GM19452 (cell line): Measurements from ENCODE around the gene C15orf39.
"Not testable (repeated sequence)": the region's sequence is repeated elsewhere in the genome, so short reads cannot be mapped to it uniquely, and the experiment has no call there.

ENCODE experiments used
- ATAC-seq: cut with Tn5 transposase; IDR thresholded peaks from one replicate; pipeline ENCODE4 v1.9.1; 2021; ENCODE audit not compliant: unreplicated experiment

C15orf39 gene

DNA sequence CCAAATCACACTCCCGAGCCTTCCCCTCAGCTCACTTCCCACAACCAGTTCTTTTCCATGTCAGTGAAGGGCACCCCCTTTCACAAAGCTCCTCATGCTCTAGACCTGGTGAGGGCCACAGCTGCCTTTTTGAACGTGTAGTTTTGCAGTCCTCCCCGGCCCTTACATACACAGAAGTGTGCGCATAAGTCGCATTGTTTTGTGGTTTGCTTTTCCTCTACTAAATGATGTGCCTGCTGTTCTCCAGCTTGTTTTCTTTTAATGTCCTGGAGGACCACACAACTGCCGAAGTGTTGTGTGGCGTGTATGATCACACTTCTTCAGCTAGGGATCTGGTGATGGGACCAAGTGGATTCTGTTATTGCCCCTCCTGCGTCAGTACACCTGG is 7.6 kb downstream of the C15orf39 start:
- no peak for ATAC-seq

DNA sequence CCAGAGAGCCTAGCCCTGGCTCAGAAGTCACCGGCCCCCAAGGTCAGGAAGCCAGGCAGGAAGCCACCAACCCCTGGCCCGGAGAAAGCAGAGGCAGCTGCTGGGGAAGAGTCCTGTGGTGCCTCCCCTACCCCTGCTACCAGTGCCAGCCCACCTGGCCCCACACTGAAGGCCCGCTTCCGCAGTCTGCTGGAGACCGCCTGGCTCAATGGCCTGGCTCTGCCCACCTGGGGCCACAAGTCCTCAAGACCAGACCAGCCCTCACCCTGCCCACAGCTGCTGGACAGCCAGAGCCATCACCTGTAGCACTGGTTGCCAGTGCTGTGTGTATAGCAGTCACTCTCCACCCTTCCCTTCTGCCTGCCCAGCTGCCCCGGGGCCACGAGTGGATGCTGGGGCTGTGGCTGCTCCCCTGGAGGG is 9.1 kb downstream of the C15orf39 start:
- no peak for ATAC-seq

GRCh38 chr15:75211436-75212199 is 9.9 kb downstream of the C15orf39 start:
- no peak for ATAC-seq

GRCh38 chr15:75212200-75212858 is 10.6 kb downstream of the C15orf39 start:
- no peak for ATAC-seq

GRCh38 chr15:75213212-75213767 is 11.6 kb downstream of the C15orf39 start:
- ATAC-seq: no peak

- no peak for ATAC-seq
Measured at GRCh38 chr15:75213768-75214221, 12.1 kb downstream of the C15orf39 start.

DNA sequence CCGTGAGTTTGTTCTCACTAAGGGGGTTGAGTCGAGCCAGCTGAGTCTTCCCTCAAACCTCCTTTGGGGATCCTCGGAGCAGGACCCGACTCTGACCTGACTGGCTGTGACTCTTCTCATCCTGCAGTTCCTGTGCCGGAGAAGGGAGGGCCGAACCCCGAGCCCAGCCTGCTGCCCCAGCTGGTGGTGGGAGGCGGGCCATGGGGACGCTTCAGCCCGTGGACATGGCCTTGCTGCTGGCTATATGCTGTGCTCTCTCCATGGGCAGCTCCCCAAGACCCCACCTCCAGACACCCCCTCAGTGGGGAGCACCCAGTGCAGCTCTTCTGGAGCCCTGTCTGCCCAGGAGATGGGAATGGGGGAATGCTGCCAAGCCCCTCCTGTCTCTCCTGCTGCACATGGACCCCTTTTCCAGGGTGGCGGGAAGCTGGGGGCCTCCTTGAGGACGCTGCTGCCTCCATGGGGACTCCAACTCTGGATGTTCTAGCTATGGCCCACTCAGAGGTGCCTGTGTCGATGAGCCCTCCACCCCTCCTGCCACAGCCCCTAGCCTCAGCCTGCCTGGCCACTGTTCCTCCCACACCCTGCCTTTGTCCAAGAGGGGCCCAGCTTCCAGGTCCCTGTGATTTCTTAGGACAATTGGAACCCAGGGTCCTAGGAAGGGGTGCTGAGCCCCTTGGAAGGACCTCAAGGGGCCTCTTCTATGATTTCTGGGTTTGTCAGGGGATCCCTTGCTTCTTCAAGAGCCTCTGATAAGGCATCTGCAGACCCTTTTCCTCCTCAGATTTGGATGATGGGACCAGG is 12.8 kb downstream of the C15orf39 start:
- no peak for ATAC-seq

GRCh38 chr15:75215107-75216004 is 13.7 kb downstream of the C15orf39 start:
- no peak for ATAC-seq

DNA sequence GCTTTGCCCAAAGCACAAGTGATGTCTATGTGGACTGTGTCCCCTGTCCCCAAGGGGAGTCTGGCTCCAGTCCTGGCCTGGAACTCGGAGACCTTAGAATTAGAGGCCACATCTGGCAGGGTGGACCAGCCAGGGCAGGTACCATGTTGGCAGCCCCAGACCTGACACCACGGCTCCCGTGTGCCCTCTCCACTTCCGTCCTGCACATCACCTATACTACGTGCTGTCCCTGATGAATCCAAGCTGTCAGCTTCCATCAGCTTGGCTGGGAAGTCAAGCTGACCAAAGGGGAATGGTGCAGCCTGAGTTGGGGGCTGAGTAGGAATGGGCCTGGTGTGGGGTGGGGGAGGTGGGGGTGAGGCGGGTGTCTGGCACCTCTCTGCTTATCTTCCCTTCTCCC is 15.3 kb downstream of the C15orf39 start:
- ATAC-seq: no peak

DNA sequence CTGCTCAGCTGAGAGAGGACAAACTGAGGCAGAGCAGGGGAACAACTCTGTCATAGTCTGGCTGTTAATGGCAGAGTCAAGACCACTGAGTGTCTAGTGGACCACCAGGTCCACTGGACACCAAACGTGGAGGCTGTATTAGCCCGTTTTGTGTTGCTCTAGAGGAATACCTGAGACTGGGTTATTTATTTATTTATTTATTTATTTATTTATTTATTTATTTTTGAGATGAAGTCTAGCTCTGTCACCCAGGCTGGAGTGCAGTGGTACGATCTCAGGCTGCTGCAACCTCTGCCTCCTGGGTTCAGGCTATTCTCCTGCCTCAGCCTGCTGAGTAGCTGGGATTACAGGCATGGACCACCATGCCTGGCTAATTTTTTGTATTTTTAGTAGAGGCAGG is 15.9 kb downstream of the C15orf39 start:
- not testable (repeated sequence) for ATAC-seq

- not testable (repeated sequence) for ATAC-seq
Measured at GRCh38 chr15:75219507-75219929, 17.8 kb downstream of the C15orf39 start.

DNA sequence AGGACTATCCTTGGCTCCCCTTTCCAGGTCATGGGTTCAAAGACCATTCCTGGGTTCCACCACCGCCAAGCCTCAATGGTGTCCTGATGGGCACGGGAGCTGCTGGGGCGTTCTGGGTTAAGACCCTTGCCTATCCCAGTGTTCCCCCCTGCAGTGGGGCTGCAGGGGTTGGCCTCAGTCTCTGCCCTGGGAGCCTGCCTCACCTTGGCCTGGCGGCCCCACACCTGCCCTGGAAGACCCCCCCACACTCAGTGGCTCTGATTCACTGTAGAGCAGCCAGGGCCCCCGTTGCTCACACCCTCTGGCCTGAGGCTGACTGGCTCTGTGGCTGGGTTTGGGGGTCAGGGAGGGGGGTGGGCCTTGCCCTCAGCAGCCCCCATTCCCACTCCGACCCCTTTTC is 22.0 kb downstream of the C15orf39 start:
- no peak for ATAC-seq

DNA sequence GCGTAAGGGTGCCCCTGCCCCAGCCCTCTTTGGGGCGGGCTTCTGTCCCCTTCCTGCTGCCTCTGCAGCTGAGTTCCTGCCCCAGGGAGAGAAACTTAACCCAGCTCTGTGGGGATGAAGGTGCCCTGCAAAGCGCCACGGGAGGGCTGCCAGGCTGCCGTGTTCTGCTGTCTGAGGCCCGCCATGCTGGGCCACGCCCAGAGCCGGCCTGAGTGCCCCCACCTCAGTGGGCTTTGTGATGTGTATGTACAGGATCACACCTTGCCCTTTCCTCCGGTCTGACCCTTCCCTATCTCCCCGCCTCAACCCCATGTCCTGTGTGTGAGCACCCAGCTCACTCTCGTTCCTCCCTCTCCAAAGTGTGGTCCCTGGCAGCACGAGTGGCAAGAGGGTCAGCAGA is 22.6 kb downstream of the C15orf39 start:
- ATAC-seq: no peak

DNA sequence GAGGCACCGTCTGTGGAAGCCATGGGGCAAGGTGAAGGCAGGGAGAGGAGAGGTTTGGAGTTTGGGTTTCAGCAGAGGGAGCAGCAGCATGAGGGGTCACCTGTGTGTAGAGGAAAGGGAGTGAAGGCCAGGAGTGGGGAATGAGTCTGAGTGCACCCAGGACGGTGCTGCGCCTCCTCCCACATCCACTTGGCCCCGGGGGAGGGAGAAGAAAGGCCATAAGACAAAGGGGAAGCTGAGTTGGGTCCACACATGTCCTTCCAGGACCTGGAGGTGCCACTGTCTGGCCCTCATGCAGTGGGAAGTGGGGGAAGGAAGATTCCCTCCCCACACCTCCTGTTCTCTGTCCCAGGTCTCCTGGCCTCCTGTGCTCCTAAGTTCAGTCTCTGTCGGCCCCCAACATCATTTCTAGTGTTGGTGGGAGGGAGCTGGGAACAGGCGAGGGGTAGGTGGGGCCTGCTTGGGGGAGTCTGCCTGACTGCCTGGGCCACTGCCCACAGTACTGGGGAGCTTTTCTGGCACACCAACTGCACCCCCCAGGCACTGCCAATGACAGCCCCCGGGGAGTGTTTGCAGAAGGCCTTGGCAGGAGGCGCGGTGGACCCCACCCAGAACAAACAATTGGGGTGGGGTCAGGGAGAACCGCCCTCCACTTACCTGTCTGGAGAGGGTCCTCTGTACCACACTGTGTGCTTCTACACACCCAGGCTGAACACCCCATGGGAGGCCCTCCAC is 23.6 kb downstream of the C15orf39 start:
- ATAC-seq: not testable (repeated sequence)

DNA sequence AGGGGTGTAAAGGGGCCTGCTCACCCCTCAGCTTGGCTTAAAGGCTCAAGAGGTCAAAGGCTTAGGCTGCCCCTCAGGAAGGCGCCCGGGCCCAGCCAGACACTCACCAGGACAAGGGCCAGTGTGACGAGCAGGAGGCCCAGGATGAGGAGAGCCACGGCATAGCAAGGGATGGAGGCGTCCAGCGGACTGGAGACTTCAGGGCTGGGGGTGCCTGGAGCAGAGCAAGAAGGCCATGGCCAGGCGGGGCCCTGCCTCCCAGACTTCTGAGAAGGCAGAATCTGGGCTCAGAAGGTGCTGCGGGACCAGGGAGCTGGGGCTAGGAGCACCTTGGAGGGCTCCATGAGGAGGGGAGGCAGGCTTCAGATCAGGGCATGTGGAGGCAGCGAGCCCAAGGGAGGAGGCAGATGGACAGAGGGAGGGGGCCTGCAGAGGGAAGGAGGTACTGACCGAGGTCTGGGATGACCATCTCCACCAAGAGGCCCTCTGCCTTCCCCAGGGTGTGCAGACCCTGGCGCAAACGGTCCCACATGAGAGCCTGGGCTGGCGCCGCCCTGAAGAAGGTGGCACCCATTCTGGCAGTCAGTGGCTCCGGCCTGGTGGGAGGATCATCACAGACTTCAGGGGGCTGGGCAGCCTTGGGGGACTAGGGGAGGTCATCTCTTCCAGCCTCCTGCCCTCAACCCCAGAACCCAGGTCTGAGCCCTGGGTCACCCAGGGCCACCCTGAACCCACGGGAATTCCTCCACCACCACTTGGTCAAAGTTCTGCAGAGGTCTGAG is 24.5 kb downstream of the C15orf39 start:
- no peak for ATAC-seq

- ATAC-seq: not testable (repeated sequence)
Measured at GRCh38 chr15:75227112-75227511, 25.4 kb downstream of the C15orf39 start.

DNA sequence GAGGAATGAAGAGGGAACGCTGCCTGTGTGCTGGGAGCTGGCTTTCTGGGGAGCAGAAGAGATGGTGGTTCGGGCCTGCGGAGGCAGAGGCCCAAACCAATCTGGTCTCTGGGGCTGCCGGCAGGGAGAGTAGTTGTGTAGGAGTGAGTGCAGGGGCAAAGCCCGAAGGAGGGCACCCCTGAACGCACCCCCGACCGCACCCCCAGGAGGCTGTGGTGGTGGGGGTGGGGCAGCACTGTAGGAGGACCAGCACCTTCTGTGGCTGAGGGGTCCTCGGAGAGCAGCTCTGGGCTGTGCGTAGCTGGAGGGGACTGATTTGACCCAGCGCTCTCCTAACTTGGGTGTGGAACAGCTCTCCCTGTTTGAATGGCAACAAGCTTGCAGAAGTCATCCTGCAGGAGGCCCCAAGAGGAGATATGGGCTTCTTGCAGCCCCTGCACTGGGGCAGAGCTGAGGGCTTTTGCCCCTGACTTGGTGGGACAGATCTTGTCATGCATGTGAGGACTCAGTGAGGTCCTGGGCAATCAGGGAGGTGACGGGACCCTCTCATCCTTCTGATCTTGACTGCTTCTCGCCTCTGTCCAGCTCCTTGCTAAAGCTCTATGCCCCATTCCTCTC is 26.1 kb downstream of the C15orf39 start:
- no peak for ATAC-seq

- no peak for ATAC-seq
Measured at GRCh38 chr15:75228787-75229186, 27.1 kb downstream of the C15orf39 start.
